Liver (tissue), 9 donors: ENCODE data around the gene DOCK9. TPM values are rescaled to one million over a fixed set of nuclear protein-coding genes. Genes with fewer than 3 reads are reported as not detected.

Experiments
- DNase-seq: peaks from one replicate; pipeline ENCODE4 v3.0.0-alpha.2; 2017; ENCODE audit warnings: low spot score
- H3K27ac ChIP-seq, 2 donors: one replicate each; pipeline ENCODE4 v1.7.0; 2013; ENCODE audit warnings: inconsistent platforms in 2 of 2, low read length in 2 of 2, control low read depth in 1 of 2, low read depth in 1 of 2, mild to moderate bottlenecking in 1 of 2
- H3K27me3 ChIP-seq, 4 donors: one replicate each; pipeline versions ENCODE4 v1.6.1 to v1.7.0; 2013; ENCODE audit warnings: low read length in 3 of 4, inconsistent platforms in 1 of 4, mild to moderate bottlenecking in 1 of 4, moderate library complexity in 1 of 4; ENCODE audit not compliant: control insufficient read depth in 4 of 4, insufficient read depth in 4 of 4
- H3K36me3 ChIP-seq, 4 donors: one replicate each; pipeline versions ENCODE4 v1.6.1 to v1.7.0; 2013; ENCODE audit warnings: low read length in 3 of 4, mild to moderate bottlenecking in 3 of 4, low read depth in 1 of 4, moderate library complexity in 1 of 4; ENCODE audit not compliant: control insufficient read depth in 4 of 4, insufficient read depth in 3 of 4
- H3K4me1 ChIP-seq, 4 donors: one replicate each; pipeline versions ENCODE4 v1.6.1 to v1.7.0; 2013; ENCODE audit warnings: low read length in 3 of 4, mild to moderate bottlenecking in 3 of 4, moderate library complexity in 1 of 4; ENCODE audit not compliant: control insufficient read depth in 4 of 4, insufficient read depth in 4 of 4
- H3K4me3 ChIP-seq, 3 donors: one replicate each; pipeline versions ENCODE4 v1.6.1 to v1.7.0; 2013; ENCODE audit warnings: low read length in 3 of 3, control low read depth in 1 of 3, low read depth in 1 of 3, mild to moderate bottlenecking in 1 of 3
- H3K9ac ChIP-seq, 2 donors: one replicate each; pipeline ENCODE4 v1.7.0; 2013; ENCODE audit warnings: low read length in 2 of 2, mild to moderate bottlenecking in 2 of 2, moderate library complexity in 2 of 2, control low read depth in 1 of 2, low read depth in 1 of 2
- H3K9me3 ChIP-seq, 4 donors: one replicate each; pipeline versions ENCODE4 v1.6.1 to v1.7.0; 2013; ENCODE audit warnings: low read length in 3 of 4; ENCODE audit not compliant: control insufficient read depth in 4 of 4
- FOXA1 ChIP-seq: IDR thresholded peaks from 2 replicates; pipeline ENCODE4 v1.6.1; 2016; ENCODE audit warnings: antibody characterized with exemption
- FOXA2 ChIP-seq: IDR thresholded peaks from 2 replicates; pipeline ENCODE4 v1.6.1; 2016; ENCODE audit warnings: antibody characterized with exemption
- GABPA ChIP-seq, 2 donors: IDR thresholded peaks in 1 of 2; conservative IDR thresholded peaks in 1 of 2; 2 replicates each; pipeline ENCODE4 v1.6.1; 2016; ENCODE audit warnings: antibody characterized with exemption in 2 of 2, mild to moderate bottlenecking in 1 of 2, moderate library complexity in 1 of 2
- JUND ChIP-seq, 2 donors: IDR thresholded peaks; 2 replicates each; pipeline ENCODE4 v1.6.1; 2016; ENCODE audit warnings: antibody characterized with exemption in 2 of 2
- RXRA ChIP-seq, 2 donors: IDR thresholded peaks; 2 replicates each; pipeline ENCODE4 v1.6.1; 2017 to 2018; ENCODE audit warnings: antibody characterized with exemption in 2 of 2, mild to moderate bottlenecking in 1 of 2
- TAF1 ChIP-seq: conservative IDR thresholded peaks from 2 replicates; pipeline ENCODE4 v1.6.1; 2016; ENCODE audit warnings: antibody characterized with exemption, mild to moderate bottlenecking
- YY1 ChIP-seq: IDR thresholded peaks from 2 replicates; pipeline ENCODE4 v1.6.1; 2016; ENCODE audit warnings: antibody characterized with exemption, mild to moderate bottlenecking
- whole genome bisulfite sequencing: extraction: QIAGEN DNeasy Blood & Tissue Kit; methylation state at CpG from one replicate; pipeline ENCODE4 v1.1.7; 2013; 5-methylcytosine and 5-hydroxymethylcytosine counted together
- polyA plus RNA-seq, 2 donors: library from polyadenylated mRNA; stranded (reverse) in 1 of 2; unstranded in 1 of 2; fragments of 200-250 nt in 1 of 2; fragments of >200 nt in 1 of 2; fragmentation: Nextera tagmentation in 1 of 2; extraction: Ambion mirVana in 1 of 2; gene quantifications; one replicate each; pipeline versions ENCODE4 v1.2.1 to v1.2.3, GENCODE V29; 2013 to 2015
- total RNA-seq, 2 donors: library from RNA; depleted of rRNA; stranded (reverse); fragments of >200 nt; gene quantifications; one replicate each; pipeline ENCODE4 v1.2.3, GENCODE V29; 2014
- TF ChIP-seq, protein P1 (sequence below): IDR thresholded peaks from 2 replicates; pipeline ENCODE4 v1.6.1; 2016; ENCODE audit warnings: antibody characterized with exemption
- TF ChIP-seq, protein P2 (sequence below): IDR thresholded peaks from 2 replicates; pipeline ENCODE4 v1.6.1; 2016; ENCODE audit warnings: antibody characterized with exemption, mild to moderate bottlenecking
- TF ChIP-seq, protein P3 (sequence below): fragments of 150-350 bp; IDR thresholded peaks from 2 replicates; pipeline ENCODE4 v1.5.1; 2017; ENCODE audit warnings: improper control_type of control experiment, low read depth, low read length; ENCODE audit not compliant: missing input control
- donor health status: healthy.
- donor health status: healthy.
- donor health status: healthy.
- donor health status: healthy.
- donor health status: healthy.

DOCK9 gene
- total and polyA plus RNA-seq, 4 donors: 5.4 to 31.3 (median 10.6) TPM

DNA sequence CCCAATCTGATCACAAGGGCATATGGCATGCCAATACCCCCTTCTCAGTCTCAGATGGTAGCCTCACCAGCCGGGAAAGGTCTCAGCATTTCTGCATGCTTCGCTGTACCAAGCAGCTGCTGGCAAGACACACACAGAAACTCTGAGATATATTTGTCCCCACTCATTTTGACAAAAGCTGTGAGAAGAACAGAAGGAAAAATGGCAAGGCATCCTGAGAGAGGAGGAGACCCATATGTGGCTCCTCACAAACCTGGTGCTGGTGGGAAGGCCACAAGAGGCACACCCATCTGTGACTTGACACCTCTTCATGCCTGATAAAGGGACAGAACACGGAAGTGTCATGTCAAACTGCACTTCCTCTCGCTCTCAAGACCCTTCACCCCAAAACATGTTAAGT, 36.7 kb upstream of the DOCK9 start (continued):
- no peak for TF ChIP-seq RXRA (IDR thresholded peaks at IDR 0.05)
- TF ChIP-seq, protein P1, sequence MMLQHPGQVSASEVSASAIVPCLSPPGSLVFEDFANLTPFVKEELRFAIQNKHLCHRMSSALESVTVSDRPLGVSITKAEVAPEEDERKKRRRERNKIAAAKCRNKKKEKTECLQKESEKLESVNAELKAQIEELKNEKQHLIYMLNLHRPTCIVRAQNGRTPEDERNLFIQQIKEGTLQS: no peak

DNA sequence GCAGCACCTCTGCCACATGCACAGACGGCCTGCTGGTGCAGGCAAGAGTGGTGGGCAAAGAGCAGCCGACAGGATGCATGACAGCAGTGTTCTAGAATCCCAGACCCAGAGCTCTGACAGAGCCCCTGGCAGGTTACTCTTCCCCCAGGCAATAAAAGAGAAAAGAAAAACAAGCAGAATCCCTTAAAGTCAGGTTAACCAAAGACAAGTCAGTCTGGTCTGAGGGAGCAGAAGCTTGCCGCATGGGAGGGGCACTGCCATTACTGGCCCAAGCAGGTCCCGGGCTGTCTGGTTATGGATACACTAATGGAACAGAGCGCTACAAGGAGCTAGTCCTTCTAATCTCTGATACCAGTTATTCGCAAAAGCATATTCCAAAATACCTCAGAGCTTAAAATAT, 36.1 kb upstream of the DOCK9 start:
- DNase-seq: no peak
- Histone ChIP-seq H3K27ac (no peak overlapping the region), H3K36me3 (no peaks in the 10 kb centered on the region), H3K9me3 (no peaks in the 10 kb centered on the region), H3K4me1 (no peaks in the 10 kb centered on the region), H3K27me3 (no peaks in the 10 kb centered on the region), H3K9ac (no peak overlapping the region), H3K4me3 (no peak overlapping the region)
- TF ChIP-seq, protein P2, sequence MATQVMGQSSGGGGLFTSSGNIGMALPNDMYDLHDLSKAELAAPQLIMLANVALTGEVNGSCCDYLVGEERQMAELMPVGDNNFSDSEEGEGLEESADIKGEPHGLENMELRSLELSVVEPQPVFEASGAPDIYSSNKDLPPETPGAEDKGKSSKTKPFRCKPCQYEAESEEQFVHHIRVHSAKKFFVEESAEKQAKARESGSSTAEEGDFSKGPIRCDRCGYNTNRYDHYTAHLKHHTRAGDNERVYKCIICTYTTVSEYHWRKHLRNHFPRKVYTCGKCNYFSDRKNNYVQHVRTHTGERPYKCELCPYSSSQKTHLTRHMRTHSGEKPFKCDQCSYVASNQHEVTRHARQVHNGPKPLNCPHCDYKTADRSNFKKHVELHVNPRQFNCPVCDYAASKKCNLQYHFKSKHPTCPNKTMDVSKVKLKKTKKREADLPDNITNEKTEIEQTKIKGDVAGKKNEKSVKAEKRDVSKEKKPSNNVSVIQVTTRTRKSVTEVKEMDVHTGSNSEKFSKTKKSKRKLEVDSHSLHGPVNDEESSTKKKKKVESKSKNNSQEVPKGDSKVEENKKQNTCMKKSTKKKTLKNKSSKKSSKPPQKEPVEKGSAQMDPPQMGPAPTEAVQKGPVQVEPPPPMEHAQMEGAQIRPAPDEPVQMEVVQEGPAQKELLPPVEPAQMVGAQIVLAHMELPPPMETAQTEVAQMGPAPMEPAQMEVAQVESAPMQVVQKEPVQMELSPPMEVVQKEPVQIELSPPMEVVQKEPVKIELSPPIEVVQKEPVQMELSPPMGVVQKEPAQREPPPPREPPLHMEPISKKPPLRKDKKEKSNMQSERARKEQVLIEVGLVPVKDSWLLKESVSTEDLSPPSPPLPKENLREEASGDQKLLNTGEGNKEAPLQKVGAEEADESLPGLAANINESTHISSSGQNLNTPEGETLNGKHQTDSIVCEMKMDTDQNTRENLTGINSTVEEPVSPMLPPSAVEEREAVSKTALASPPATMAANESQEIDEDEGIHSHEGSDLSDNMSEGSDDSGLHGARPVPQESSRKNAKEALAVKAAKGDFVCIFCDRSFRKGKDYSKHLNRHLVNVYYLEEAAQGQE: no peak
- TF ChIP-seq FOXA1: no peak
- no peak for TF ChIP-seq FOXA2
- TF ChIP-seq, protein P3, sequence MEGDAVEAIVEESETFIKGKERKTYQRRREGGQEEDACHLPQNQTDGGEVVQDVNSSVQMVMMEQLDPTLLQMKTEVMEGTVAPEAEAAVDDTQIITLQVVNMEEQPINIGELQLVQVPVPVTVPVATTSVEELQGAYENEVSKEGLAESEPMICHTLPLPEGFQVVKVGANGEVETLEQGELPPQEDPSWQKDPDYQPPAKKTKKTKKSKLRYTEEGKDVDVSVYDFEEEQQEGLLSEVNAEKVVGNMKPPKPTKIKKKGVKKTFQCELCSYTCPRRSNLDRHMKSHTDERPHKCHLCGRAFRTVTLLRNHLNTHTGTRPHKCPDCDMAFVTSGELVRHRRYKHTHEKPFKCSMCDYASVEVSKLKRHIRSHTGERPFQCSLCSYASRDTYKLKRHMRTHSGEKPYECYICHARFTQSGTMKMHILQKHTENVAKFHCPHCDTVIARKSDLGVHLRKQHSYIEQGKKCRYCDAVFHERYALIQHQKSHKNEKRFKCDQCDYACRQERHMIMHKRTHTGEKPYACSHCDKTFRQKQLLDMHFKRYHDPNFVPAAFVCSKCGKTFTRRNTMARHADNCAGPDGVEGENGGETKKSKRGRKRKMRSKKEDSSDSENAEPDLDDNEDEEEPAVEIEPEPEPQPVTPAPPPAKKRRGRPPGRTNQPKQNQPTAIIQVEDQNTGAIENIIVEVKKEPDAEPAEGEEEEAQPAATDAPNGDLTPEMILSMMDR: no peak
- no peak for TF ChIP-seq RXRA (IDR thresholded peaks at IDR 0.05)
- no peak for TF ChIP-seq GABPA (IDR thresholded peaks at IDR 0.05 in 1 of 2, conservative IDR thresholded peaks at IDR 0.05 in 1 of 2)
- no peak for TF ChIP-seq YY1
- TF ChIP-seq TAF1: no peak
- 96% methylated on average over 6 of the region's 6 CpGs for WGBS

DNA sequence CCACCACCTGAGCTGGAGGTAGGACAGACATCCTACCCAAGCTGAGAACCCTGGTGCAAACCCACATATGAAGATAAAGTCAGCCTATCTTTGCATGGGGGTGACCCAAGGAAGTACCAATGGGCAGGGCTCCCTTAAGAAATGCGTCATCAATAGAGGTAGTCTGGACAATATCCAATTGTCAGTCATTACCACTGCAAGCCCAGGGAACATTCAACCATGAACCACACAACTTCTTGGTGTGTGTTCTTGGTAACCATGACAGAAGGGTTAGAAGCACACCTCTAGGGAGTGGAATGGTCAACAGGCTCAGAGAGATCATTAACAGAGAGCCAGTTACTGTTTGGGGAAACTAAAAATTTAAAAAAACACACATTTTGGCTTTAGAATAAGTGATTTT, 34.7 kb upstream of the DOCK9 start:
- H3K27me3 ChIP-seq: no peaks in the 10 kb centered on the region
- H3K4me3 ChIP-seq: no peak overlapping the region
- no peaks in the 10 kb centered on the region for H3K36me3 ChIP-seq
- no peaks in the 10 kb centered on the region for H3K4me1 ChIP-seq
- H3K27ac ChIP-seq: no peak overlapping the region
- TF ChIP-seq, protein P1: no peak
- no peak for TF ChIP-seq RXRA (IDR thresholded peaks at IDR 0.05)
- no peak for TF ChIP-seq JUND (IDR thresholded peaks at IDR 0.05)
- TF ChIP-seq, protein P2: no peak
- no peak overlapping the region for H3K9ac ChIP-seq
- WGBS: 95% methylated on average over 1 of the region's 1 CpG
- DNase-seq: no peak
- no peaks in the 10 kb centered on the region for H3K9me3 ChIP-seq
